HG02763 (cell line): ENCODE results near the gene TMEM240.
"Not testable (repeated sequence)": the region's sequence is repeated elsewhere in the genome, so short reads cannot be mapped to it uniquely, and the experiment has no call there.

Experiments used
- ATAC-seq: cut with Tn5 transposase; IDR thresholded peaks from one replicate; pipeline ENCODE4 v1.9.1; 2021; ENCODE audit warnings: mild to moderate bottlenecking, moderate library complexity; ENCODE audit not compliant: unreplicated experiment

TMEM240 gene

GRCh38 chr1:1558591-1558990 lies 18.2 kb upstream of the TMEM240 start:
- no peak for ATAC-seq

DNA sequence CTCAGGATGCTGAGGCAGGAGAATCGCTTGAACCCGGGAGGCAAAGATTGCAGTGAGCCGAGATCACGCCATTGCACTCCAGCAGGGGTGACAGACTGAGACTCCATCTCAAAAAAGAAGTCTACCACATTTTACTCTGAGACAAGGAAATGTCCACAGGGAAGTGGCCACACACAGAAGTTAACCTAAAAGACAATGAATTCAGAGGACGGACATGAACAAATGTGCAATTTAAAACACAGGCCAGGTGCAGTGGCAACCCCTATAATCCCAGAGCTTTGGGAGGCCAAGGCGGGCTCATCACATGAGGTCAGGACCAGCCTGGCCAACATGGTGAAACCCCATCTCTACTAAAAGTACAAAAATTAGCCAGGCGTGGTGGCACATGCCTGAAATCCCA lies 17.3 kb upstream of the TMEM240 start:
- not testable (repeated sequence) for ATAC-seq

- ATAC-seq: not testable (repeated sequence)
Observed at GRCh38 chr1:1556961-1557360, 16.5 kb upstream of the TMEM240 start.

DNA sequence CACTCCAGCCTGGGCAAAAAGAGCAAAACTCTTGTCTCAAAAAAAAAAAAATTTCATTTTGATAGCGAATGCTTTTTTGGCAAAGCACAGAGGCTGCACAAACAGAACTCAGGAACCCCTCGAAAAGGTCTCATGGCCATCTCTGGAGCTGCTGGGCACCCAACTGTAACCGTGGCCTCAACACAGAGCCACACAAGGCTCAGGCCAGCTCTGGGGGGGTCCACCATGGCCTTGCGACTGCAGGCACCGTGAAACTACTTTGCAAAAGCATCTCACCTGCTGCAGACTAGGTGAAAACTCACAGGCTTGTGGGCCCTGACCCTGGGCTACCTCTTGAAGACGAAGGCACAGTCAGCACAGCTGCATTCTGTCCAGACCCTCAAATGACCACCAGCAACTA lies 16.1 kb upstream of the TMEM240 start:
- no peak for ATAC-seq

- no peak for ATAC-seq
Observed at GRCh38 chr1:1554926-1555915, 14.8 kb upstream of the TMEM240 start.

GRCh38 chr1:1554550-1554925 lies 14.1 kb upstream of the TMEM240 start:
- no peak for ATAC-seq

DNA sequence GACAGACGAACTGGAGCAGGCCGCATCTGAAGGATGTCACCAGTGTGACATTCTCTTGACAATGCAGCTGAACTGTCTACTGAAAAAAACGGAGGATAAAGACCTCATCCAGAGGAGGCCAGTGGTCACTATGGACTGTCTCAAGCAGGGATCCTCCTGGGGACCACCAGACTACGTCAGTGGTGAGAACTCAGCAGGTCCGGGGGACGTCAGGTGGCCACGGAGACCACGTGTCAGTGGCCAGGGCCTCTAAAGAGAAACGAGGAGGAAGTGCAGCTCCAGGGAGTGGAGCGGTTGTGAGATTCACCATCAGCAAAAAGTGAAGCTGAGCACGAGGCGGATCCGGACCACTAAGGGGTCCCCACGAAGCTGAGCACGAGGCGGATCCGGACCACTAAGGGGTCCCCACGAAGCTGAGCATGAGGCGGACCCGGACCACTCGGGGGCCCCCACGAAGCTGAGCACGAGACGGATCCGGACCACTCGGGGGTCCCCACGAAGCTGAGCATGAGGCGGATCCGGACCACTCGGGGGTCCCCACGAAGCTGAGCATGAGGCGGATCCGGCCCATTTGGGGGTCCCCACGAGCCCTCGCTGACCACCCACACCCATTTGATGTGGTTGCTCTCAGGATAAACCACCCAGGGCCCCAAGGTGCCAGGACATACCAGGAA lies 13.5 kb upstream of the TMEM240 start:
- no peak for ATAC-seq

GRCh38 chr1:1552263-1552639 lies 11.8 kb upstream of the TMEM240 start:
- ATAC-seq: no peak

DNA sequence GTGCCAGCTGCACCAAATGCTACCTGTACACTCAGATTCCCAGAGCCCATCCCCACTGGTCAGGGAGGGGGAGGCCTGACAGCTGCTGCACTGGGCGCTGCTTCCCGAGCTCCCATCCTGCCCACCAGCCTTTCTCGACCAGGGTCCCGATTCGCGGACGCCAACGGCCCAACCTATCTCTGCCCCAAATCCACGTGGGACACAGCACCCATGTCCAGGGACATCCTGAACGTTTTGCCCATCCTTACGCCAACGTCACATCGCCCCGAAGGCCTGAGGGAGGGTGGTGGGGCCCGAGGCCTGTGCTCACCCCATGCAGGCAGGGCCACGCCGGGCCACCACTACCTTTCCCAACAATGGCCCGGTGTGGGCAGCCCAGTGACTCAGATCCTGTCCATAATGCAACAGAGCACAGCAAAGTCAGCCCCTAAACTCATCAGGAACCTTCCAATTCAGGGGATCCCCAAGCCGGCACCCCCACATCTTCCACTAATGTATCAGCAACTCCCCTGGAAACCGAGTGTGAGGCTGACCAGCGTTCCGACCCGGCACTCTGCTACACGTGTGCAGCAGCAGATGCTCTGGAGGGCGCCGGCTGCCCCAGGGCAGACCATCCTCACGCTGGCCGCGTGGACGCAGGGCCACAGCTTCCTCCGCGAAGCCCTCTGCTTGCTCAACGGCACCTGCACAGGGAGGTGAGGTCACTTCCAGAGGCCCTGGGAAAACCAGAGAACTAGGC lies 11.3 kb upstream of the TMEM240 start:
- ATAC-seq: no peak

- no peak for ATAC-seq
Observed at GRCh38 chr1:1550591-1551432, 10.4 kb upstream of the TMEM240 start.

DNA sequence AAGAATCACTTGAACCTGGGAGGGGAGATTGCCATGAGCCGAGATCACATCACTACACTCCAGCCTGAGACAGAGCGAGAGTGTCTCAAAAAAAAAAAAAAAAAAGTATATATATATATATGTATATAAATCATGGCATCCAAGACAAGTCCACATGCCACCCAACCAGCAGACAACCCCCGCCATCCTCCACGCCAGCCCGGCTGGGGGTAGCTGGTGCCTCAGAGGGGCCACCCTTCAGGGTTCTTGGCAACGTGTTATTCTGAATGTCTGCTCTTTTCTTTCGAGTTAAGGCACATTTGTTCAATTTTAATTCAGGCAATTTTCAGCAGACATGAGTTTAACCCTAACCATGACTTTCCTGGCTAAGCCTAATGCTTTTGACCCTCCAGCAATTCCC lies 9.7 kb upstream of the TMEM240 start:
- no peak for ATAC-seq

- ATAC-seq: no peak
Observed at GRCh38 chr1:1548591-1548990, 8.2 kb upstream of the TMEM240 start.

GRCh38 chr1:1547476-1547875 lies 7.1 kb upstream of the TMEM240 start:
- ATAC-seq: no peak

DNA sequence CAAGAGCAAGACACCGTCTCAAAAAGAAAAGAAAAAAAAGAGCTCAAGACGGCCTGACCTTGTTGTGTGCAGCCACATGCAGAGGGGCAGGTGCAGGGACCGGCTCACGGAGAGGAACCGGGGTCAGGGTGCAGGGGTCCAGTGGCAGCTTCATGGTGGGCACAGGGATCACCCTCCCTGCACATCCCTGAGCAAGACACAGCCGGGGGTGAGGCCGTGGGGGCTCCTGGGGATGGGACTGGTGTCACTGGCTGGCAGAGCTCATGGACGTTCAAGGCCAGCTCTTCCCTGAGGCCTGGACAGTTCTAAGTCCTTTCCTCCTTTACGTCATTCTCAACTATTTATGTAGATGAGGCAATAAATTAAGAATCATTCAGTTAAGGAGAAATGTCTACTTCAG lies 6.6 kb upstream of the TMEM240 start:
- no peak for ATAC-seq

DNA sequence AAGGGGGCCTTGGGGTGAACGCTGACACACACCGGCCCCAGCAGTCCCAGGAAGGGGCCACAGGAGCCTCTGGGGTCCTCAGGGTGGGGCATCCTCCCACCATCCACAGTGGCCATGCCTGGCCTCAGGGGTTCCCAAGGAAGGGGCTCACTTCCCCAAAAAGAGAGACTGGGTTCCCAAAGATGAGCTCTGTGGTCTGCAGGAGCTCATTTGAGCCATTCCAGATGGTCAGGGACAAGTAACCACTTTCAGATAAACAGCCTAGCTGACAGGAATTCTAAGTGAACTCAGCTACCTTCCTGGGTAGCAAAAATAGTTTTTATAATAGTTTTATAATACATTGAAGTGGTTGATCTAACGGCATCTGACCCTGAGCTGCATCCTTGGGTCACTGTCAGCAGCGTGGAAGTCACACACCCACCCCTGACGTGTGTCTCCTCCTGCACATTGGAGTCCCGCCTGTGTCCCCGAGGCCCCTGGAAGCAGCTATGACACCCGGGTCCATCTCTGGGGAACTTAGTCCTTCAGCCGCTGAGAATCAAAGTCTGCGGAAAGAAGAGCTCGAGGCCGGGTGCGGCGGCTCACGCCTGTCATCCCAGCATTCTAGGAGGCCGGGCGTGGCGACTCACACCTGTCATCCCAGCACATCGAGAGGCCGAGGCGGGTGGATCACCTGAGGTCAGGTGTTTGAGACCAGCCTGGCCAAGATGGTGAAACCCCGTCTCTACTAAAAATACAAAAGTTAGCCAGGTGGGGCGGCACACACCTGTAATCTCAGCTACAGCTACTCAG lies 5.7 kb upstream of the TMEM240 start:
- no peak for ATAC-seq

DNA sequence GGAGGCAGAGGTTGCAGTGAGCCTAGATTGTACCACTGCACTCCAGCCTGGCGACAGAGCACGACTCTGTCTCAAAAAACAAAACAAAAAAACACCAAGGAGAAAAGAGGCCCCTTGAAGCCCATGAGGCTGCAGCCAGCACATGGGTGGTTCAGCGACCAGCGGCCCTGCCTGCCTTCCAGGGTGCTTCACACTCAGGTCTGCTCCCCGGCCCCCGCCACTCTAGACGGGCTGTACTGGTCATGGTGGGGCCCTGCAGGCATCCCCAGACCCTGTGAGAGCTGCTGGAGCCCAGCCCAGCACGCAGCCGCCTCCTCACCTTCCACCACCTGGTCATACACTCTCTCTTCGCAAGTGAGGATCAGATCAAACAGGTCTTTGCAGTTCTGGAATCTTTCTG lies 4.1 kb upstream of the TMEM240 start:
- ATAC-seq: no peak

DNA sequence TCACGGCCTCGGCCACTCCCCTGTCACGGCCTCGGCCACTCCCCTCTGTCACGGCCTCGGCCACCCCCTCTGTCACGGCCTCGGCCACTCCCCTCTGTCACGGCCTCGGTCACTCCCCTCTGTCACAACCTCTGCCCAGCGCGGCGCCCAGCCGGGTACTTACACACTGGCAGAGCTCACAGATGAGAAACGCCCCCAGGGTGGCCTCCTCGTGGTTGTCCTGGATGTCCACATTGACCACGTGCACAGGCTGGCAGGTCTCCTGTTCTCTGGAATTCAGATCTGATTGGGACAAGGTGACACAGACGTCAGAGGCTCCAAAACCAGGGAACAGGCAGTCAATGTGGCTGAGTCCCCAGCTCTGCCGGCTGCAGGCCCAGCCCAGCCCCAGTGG lies 3.3 kb upstream of the TMEM240 start:
- ATAC-seq: no peak

GRCh38 chr1:1542766-1543705 lies 2.6 kb upstream of the TMEM240 start:
- no peak for ATAC-seq
